Left cardiac atrium (tissue), 4 donors: ENCODE data around the gene GLT8D1. TPM values are rescaled to one million over a fixed set of nuclear protein-coding genes. Genes with fewer than 3 reads are reported as not detected.
"Not testable (repeated sequence)": the region's sequence is repeated elsewhere in the genome, so short reads cannot be mapped to it uniquely, and the experiment has no call there.

Experiments
- ATAC-seq, 2 donors: fragments of 200-7000 bp; cut with Tn5 transposase; one replicate each; pipeline ENCODE4 v1.9.1; 2020; ENCODE audit warnings: mild to moderate bottlenecking in 2 of 2, moderate library complexity in 2 of 2
- DNase-seq: peaks from one replicate; pipeline ENCODE4 v3.0.0-alpha.2; 2020
- intact Hi-C, 2 donors: fragments of 100-400 bp; cut with DNase I; formaldehyde crosslinking; loops; one replicate each; pipeline versions ENCODE4 v1.14.1 to v1.15.1; 2022 to 2023
- long read RNA-seq: library from polyadenylated mRNA; unstranded; transcript quantifications from one replicate; pipeline ENCODE4 v2.0.0, GENCODE V29; 2021
- total RNA-seq, 2 donors: library from RNA; stranded (reverse); fragmentation: NEBNext Ultra II Directional; extraction: Animal tissue kit (Norgen Biotek cat#: 25700); gene quantifications; one replicate each; pipeline ENCODE4 v1.2.1, GENCODE V29; 2021
- donor health status: DM: no; HTN: yes; CAD: no.
- donor health status: DM: no; HTN: yes; CAD: no; lungs with severe emphysema.
- donor health status: DM: yes; HTN: yes; CAD: no.
- donor health status: Dilated cardiomyopathy.

The GLT8D1 gene, protein sequence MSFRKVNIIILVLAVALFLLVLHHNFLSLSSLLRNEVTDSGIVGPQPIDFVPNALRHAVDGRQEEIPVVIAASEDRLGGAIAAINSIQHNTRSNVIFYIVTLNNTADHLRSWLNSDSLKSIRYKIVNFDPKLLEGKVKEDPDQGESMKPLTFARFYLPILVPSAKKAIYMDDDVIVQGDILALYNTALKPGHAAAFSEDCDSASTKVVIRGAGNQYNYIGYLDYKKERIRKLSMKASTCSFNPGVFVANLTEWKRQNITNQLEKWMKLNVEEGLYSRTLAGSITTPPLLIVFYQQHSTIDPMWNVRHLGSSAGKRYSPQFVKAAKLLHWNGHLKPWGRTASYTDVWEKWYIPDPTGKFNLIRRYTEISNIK
- 10 to 100 TPM; 31.3 to 37.6 TPM for total RNA-seq
- long read RNA-seq, transcript GLT8D1-201 (10 exons, 1,849 nt) = major isoform, 5 of 31 reads
- long read RNA-seq, partial matches to known transcripts = 2 of 31 reads
- long read RNA-seq, other reads (novel, unspliced or antisense) = 24 of 31 reads

GRCh38 chr3:52705688-52706686, at the start of gene GLT8D1, which contains the start of gene SPCS1:
Gene GLT8D1, minus strand, starts transcription at chr3:52705791. Its CDS starts 5,331 bp downstream, at chr3:52700460.
Gene SPCS1, plus strand, starts transcription at chr3:52706106. Its CDS starts 141 bp downstream, at chr3:52706247.
- intact Hi-C loops = loop anchor here in 1 of 2 donors (2.0 kb wide), 1 partner anchor 21 kb away; the partner anchor contains the start of gene PBRM1
- ATAC-seq (peak; percentile 95 to 97), DNase-seq (peak; percentile 92)

GRCh38 chr3:52754373-52754772, 48.8 kb upstream of the GLT8D1 start:
- no peak for ATAC-seq

GRCh38 chr3:52752045-52752660, 46.6 kb upstream of the GLT8D1 start:
- ATAC-seq (no peak), DNase-seq (no peak)
- intact Hi-C loops = loop anchor here in 1 of 2 donors (10.0 kb wide), 1 partner anchor 153 kb away; no protein-coding TSS in a partner anchor

More at GRCh38 chr3:52754373-52754772, 48.8 kb upstream of the GLT8D1 start:
- DNase-seq = no peak
- intact Hi-C loops = loop anchor here in 1 of 2 donors (10.0 kb wide), 1 partner anchor 150 kb away; no protein-coding TSS in a partner anchor

- ATAC-seq (no peak), DNase-seq (no peak)
- intact Hi-C loops = loop anchor here (5.0 to 10.0 kb wide), 2 partner anchors 191 to 329 kb away; no protein-coding TSS in a partner anchor
Measured at GRCh38 chr3:52743721-52744120, 38.1 kb upstream of the GLT8D1 start.

GRCh38 chr3:52743152-52743551, 37.6 kb upstream of the GLT8D1 start:
- DNase-seq (no peak), ATAC-seq (no peak)
- intact Hi-C loops = loop anchor here (5.0 to 10.0 kb wide), 2 partner anchors 192 to 329 kb away; no protein-coding TSS in a partner anchor

GRCh38 chr3:52742418-52743041, 36.9 kb upstream of the GLT8D1 start:
- intact Hi-C loops = loop anchor here (5.0 to 10.0 kb wide), 2 partner anchors 192 to 330 kb away; no protein-coding TSS in a partner anchor
- ATAC-seq (peak in 1 of 2 donors; percentile 36), DNase-seq (no peak)

DNA sequence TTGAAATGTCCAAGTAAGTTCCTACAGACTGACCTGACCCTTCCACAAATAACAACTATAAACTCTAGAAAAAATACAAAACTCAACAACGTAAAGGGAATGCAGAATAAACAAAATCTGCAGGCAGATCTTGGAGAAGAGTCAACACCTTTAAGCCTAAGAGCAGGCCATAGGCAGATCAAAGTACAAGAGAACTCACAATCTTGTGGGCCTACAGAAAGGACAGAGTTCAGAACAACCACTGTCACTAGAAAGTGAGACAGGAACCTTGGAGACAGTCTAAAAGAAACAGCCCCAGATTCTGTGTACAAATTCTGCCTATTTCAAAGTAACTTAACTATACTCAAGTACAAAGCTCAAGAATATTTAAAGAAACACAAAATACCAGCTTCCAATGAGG, 34.1 kb upstream of the GLT8D1 start:
- intact Hi-C loops = loop anchor here (5.0 to 10.0 kb wide), 2 partner anchors 195 to 333 kb away; no protein-coding TSS in a partner anchor
- DNase-seq (no peak), ATAC-seq (no peak)

DNA sequence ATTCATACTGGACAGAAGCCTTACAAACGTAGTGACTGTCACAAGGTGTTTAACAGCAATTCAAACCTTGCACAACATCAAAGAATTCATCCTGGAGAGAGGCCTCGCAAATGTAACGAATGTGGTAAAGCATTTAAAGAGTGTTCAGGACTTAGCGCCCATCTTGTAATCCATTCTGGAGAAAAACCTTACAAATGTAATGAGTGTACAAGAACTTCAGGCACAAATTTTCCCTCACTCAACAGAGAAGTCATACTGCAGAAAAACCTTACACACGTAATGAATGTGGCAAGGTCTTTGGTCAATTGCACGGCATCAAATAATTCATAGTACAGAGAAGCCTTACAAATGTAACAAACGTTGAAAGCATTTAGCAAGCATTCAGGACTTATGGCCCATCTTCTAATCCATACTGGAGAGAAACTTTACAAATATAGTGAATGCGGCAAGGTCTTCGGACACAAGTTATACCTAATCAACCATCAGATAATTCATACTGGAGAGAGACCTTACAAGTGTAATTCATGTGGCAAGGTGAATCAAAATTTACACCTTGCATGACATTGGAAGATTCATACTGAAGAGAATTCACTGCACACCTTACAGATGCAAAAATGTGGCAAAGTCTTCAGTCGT, 27.8 kb upstream of the GLT8D1 start:
- ATAC-seq = no peak
- DNase-seq = no peak
- intact Hi-C loops = no loop called here

- no peak for ATAC-seq
- DNase-seq = no peak
- intact Hi-C loops = no loop called here
Measured at GRCh38 chr3:52731590-52731989, 26.0 kb upstream of the GLT8D1 start.

DNA sequence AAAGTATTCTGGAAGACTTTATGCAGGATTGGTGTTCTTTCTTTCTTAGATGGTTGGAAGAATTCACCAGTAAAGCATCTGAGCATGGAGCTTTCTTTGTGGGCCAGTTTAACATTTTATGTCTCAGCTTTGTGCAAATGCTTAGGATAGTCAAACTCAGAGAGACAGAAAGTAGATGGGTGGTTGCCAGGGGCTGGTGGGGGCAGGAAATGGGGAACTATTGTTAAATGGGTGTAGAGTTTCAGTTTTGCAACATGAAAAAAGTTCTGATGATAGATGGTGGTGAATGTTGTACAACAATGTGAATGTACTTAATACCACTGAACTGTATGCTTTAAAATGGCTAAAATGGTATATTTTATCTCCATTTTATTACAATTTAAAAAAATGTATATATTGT, 25.1 kb upstream of the GLT8D1 start:
- intact Hi-C loops = no loop called here
- no peak for DNase-seq
- ATAC-seq = no peak

DNA sequence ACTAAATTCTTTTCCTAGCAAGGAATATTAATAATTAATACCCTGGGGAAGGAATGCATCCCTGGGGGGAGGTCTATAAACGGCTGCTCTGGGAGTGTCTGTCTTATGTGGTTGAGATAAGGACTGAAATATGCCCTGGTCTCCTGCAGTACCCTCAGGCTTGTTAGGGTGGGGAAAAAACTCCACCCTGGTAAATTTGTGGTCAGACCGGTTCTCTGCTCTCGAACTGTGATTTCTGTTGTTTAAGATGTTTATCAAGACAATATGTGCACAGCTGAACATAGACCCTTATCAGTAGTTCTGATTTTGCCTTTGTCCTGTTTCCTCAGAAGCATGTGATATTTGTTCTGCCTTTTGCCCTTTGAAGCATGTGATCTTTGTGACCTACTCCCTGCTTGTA, 23.2 kb upstream of the GLT8D1 start:
- ATAC-seq, DNase-seq, intact Hi-C loops: not testable (repeated sequence)

DNA sequence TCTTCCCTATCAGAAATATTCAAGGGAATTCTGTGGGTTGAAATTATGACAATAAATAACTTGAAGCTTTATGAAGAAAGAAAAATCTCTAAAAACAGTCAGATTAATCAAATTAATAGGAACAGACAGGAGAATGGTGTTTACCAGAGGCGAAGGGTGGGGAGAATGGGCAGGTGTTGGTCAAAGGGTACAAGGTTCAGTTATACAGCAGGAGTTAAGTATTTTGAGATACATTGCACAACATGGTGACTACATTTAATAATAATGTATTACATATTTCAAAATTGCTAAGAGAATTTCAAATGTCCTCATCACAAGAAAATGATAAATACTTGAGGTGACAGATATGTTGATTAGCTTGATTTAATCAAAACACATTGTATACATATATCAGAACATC, 18.9 kb upstream of the GLT8D1 start:
- intact Hi-C loops = no loop called here
- DNase-seq = no peak
- no peak for ATAC-seq

DNA sequence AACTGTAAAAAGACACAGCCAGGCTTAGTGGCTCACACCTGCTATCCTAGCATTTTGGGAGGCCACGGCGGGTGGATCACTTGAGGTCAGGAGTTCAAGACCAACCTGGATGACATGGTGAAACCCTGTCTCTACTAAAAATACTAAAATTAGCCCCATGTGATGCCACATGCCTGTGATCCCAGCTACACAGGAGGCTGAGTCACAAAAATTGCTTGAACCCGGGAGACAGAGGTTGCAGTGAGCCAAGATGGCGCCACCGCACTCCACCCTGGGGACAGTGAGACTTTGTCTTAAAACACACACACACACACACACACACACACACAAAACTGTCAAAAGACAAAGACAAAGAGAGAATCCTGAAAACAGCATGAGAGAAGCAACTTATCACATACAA, 18.3 kb upstream of the GLT8D1 start:
- DNase-seq = no peak
- ATAC-seq = no peak
- intact Hi-C loops = no loop called here

DNA sequence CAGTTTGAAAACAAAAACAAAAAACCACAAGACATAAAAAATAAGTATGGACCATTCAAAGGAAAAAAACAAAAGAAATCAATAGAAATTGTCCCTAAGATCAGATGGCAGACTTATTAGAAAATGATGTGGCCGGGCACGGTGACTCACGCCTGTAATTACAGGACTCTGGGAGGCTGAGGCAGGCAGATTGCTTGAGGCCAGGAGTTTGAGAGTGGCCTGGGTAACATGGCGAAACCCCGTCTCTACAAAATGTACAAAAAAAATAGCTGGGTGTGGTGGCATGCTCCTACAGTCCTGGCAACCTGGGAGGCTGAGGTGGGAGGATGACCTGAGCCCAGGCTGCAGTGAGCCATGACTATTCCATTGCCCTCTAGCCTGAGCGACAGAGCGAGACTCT, 16.9 kb upstream of the GLT8D1 start:
- intact Hi-C loops = no loop called here
- DNase-seq (no peak), ATAC-seq (no peak)

DNA sequence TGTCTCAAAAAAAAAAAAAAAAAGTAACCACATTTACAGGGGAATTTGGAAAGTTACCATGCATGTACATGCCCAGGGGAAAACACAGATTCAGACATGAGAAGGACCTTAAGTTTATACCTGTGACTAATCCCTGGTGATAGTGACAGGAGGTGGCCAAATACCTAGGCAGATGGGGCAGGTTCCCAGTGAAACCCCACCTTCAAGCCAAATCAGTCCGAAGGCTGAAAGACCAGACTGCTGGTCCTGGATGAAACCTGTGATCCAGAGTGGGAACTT, 16.1 kb upstream of the GLT8D1 start:
- ATAC-seq (no peak), DNase-seq (no peak)
- intact Hi-C loops = no loop called here

- intact Hi-C loops = no loop called here
- ATAC-seq (no peak), DNase-seq (no peak)
Measured at GRCh38 chr3:52721002-52721729, 15.6 kb upstream of the GLT8D1 start.

DNA sequence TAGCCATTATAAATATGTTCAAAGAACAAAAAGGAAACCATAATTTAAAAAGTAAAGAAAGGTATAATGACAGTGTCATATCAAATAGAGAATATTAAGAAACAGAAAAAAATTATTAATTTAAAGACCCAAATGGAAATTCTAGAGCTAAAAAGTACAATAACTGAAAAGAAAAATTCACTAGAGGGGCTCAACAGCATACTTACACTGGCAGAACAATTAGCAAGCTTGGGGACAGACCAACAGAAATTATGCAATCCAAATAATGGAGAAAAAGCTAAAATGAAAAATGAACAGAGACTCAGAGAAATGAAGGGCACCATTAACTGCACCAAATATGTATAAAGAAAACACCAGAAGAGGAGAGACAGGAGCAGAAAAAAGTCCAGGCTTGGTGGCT, 14.0 kb upstream of the GLT8D1 start:
- DNase-seq (no peak), ATAC-seq (no peak)
- intact Hi-C loops = no loop called here
